Heart left ventricle (tissue), 13 donors: ENCODE data around the gene LAYN.

ENCODE experiments used
- POLR2A ChIP-seq, 2 donors: fragments of 450-650 bp; IDR thresholded peaks; one replicate each; pipeline ENCODE4 v1.6.1; 2017; ENCODE audit warnings: antibody characterized with exemption in 2 of 2, mild to moderate bottlenecking in 2 of 2, moderate library complexity in 2 of 2
- TF ChIP-seq, protein P1 (sequence below), 12 donors: fragments of 200-600 bp; sonication (generic) in 4 of 12; IDR thresholded peaks; one replicate each; pipeline versions ENCODE4 v1.5.0 to v1.8.0; 2018 to 2022; ENCODE audit warnings: antibody characterized with exemption in 12 of 12, mild to moderate bottlenecking in 5 of 12
- donor health status: ischemic (EF 13 %, LVEDD 7.1; RV severe dilation, severe dysfunction).
- donor health status: DM: no; HTN: yes; CAD: no.
- donor health status: DM: no; HTN: no; CAD: no.
- donor health status: ischemic (EF 25% LVEDD 6.9; RV normal size, moderate dysfunction).
- donor health status: ischemic (EF 25% LVEDD 5.7; RV mildly dilated, moderate dysfunction).
- donor health status: ischemic (EF 35%, LVEDD 5.7; RV mildly dilated, moderate dysfunction).
- donor health status: nonischemic (EF 11% LVEDD 7.7; RV severe dilation, severe dysfunction).
- donor health status: DM: yes; HTN: yes; CAD: no.
- donor health status: PGD.
- donor health status: ischemic (EF 29% LVEDD 5.4; RV normal size, mild dysfunction).
- donor health status: nonischemic (EF 23%, LVEDD 6.1; RV moderate dilation, normal function).

DNA sequence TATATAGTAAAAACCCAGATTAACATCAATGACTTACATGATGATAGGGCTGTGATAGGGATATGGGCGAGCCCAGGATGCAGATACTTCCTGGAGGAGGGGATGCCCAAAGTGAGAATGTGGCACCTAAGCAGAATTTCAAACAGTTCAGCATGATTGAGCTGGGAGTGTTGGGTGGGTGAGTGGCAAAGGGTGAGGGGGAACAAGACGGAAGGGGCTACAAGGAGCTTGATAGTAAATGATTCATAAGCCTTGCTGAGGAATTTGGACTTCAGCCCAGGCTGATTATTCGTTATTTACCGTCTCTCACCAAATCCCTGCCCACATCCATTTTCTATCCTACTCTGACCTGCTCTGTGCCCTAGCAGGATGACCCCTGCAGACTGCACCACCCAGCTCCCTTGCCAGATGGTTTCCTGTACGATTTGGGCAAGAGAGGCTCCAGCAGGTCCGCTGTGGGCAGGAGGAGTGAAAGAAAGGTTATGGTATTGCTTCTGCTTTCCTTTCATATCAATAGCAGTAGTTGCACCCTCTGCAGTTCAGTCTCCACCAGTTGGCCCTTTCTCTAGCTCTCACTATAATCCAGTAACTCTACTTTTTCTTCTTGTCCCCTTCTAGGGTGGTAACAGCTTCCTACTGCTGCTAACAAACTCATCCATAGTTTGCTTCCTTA lies 31.4 kb downstream of the LAYN start:
- TF ChIP-seq, protein P1, sequence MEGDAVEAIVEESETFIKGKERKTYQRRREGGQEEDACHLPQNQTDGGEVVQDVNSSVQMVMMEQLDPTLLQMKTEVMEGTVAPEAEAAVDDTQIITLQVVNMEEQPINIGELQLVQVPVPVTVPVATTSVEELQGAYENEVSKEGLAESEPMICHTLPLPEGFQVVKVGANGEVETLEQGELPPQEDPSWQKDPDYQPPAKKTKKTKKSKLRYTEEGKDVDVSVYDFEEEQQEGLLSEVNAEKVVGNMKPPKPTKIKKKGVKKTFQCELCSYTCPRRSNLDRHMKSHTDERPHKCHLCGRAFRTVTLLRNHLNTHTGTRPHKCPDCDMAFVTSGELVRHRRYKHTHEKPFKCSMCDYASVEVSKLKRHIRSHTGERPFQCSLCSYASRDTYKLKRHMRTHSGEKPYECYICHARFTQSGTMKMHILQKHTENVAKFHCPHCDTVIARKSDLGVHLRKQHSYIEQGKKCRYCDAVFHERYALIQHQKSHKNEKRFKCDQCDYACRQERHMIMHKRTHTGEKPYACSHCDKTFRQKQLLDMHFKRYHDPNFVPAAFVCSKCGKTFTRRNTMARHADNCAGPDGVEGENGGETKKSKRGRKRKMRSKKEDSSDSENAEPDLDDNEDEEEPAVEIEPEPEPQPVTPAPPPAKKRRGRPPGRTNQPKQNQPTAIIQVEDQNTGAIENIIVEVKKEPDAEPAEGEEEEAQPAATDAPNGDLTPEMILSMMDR (IDR thresholded peaks at IDR 0.05) = no peak
- TF ChIP-seq POLR2A (IDR thresholded peaks at IDR 0.05) = no peak
